SK-N-SH treated with all-trans-retinoic acid at 6 μM for 48 hours (cell line): ENCODE data around the gene PLXNA4.

Source experiments
- CSDC2 ChIP-seq: fragments of 250-450 bp; sonication (Bioruptor Pico); IDR thresholded peaks from 2 replicates; pipeline ENCODE4 v1.5.0; 2020; ENCODE audit warnings: mild to moderate bottlenecking, moderate library complexity
- ISL1 ChIP-seq: fragments of 250-450 bp; sonication (Bioruptor Pico); IDR thresholded peaks from 2 replicates; pipeline ENCODE4 v2.1.2; 2022; ENCODE audit warnings: mild to moderate bottlenecking, moderate library complexity
- OSR1 ChIP-seq: fragments of 250-450 bp; sonication (Bioruptor Pico); IDR thresholded peaks from 2 replicates; pipeline ENCODE4 v1.8.0; 2022; ENCODE audit warnings: moderate library complexity, mild to moderate bottlenecking, inconsistent platforms
- TF ChIP-seq, protein P1 (sequence below): fragments of 250-450 bp; sonication (Bioruptor Pico); IDR thresholded peaks from 2 replicates; pipeline ENCODE4 v1.5.0; 2020; ENCODE audit warnings: mild to moderate bottlenecking, moderate library complexity

DNA sequence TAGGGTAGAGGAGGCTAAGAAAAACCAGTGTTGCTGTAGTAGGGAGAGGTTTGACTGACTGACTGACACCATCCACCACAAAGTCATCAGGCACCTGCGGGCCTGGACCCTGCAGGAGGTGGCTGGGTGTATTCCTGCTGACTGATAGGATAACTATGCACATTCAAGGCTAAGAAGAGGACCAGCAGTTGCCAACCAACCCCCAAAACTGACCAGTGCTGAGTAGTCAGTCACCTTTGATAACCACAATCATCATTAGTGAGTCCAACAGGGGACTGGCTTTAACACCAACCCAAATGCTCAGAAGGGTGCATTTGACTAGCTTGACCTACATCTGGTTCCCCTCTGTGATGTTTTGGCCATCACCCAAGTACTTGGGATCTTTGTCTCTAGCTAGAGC, 30.5 kb downstream of the PLXNA4 start:
- no peak for TF ChIP-seq ISL1 (CRISPR knock-in tag)
- no peak for TF ChIP-seq CSDC2 (CRISPR knock-in tag)
- no peak for TF ChIP-seq OSR1 (CRISPR knock-in tag)
- TF ChIP-seq, protein P1, sequence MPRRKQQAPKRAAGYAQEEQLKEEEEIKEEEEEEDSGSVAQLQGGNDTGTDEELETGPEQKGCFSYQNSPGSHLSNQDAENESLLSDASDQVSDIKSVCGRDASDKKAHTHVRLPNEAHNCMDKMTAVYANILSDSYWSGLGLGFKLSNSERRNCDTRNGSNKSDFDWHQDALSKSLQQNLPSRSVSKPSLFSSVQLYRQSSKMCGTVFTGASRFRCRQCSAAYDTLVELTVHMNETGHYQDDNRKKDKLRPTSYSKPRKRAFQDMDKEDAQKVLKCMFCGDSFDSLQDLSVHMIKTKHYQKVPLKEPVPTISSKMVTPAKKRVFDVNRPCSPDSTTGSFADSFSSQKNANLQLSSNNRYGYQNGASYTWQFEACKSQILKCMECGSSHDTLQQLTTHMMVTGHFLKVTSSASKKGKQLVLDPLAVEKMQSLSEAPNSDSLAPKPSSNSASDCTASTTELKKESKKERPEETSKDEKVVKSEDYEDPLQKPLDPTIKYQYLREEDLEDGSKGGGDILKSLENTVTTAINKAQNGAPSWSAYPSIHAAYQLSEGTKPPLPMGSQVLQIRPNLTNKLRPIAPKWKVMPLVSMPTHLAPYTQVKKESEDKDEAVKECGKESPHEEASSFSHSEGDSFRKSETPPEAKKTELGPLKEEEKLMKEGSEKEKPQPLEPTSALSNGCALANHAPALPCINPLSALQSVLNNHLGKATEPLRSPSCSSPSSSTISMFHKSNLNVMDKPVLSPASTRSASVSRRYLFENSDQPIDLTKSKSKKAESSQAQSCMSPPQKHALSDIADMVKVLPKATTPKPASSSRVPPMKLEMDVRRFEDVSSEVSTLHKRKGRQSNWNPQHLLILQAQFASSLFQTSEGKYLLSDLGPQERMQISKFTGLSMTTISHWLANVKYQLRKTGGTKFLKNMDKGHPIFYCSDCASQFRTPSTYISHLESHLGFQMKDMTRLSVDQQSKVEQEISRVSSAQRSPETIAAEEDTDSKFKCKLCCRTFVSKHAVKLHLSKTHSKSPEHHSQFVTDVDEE (CRISPR knock-in tag) = no peak
